SW480 (cell line): Measurements from ENCODE around the gene ZBTB38.

Experiments
- DNase-seq: peaks from one replicate; pipeline ENCODE4 v3.0.0-alpha.2; 2016; ENCODE audit warnings: low spot score

ZBTB38 gene

GRCh38 chr3:141386611-141387111, 18.4 kb downstream of the ZBTB38 start:
- no peak for DNase-seq

GRCh38 chr3:141387516-141387915, 19.2 kb downstream of the ZBTB38 start:
- DNase-seq = no peak

DNA sequence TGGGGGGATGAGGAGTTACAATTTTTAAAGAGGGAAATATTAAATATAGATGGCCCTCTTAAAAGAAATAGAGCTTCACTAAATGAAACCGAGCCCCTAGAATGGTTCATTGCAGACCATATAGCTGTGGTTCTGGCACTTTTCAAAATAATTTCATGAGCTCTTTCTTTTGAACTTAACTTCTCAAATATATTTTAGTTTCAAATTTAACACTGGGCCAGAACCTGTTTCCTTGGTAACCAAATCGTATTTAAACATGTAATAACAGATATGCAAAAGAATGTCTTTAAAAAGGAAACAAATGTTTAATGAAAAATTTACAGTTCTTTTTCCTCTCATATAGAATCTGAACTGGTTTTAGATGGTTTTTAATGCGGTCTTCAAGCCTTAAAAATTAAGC, 20.1 kb downstream of the ZBTB38 start:
- DNase-seq = no peak

GRCh38 chr3:141388823-141389621, 20.7 kb downstream of the ZBTB38 start:
- no peak for DNase-seq

DNA sequence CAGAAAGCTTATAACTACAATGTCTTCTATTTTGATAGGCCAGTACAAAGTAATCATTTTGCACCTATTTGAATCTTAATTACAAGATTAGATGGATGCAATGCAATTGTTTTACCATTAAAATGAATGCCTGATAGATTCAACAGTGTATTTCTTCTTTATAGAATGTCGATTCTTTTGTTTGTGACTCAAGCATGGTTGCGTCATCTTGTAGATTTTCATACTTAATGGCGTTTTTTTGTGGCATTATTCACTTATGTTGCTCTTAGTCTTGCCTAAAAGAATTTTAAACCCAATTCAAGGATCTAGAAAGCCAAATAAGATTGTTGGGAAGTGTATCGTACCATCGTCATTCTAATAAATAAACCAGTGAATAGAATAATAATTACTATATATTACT, 21.4 kb downstream of the ZBTB38 start:
- no peak for DNase-seq

DNA sequence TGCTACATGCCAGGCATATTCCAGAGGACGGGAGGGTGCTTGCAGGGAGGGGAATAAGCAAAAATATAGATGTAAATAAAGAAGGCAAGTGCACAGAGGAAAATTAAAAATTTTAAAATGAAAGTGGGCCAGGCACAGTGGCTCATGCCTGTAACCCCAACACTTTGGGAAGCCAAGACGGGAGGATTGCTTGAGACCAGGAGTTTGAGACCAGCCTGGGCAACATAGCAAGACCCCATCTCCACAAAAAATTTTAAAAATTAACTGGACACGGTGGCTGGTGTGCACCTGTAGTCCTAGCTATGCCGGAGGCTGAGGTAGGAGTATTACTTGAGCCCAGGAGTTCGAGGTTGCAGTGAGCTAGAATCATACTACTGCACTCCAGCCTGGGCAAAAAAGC, 22.4 kb downstream of the ZBTB38 start:
- no peak for DNase-seq

GRCh38 chr3:141391298-141391990, 23.1 kb downstream of the ZBTB38 start:
- no peak for DNase-seq

DNA sequence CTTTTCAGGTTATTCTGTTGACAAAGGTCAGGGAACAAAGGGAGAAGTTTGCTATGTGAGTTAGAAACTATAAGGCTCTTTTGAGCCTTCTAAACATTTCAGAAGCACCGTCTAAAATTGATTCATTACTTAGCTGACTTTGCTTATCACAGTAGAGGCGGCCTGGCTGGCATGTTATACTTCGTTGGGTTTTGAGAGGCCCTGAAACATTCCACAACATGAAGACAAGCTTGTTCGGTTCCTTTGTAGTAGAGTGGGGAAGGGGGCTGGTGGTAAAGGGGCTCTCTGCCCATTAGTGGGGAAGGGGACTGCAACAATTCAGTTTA, 23.6 kb downstream of the ZBTB38 start:
- no peak for DNase-seq

DNA sequence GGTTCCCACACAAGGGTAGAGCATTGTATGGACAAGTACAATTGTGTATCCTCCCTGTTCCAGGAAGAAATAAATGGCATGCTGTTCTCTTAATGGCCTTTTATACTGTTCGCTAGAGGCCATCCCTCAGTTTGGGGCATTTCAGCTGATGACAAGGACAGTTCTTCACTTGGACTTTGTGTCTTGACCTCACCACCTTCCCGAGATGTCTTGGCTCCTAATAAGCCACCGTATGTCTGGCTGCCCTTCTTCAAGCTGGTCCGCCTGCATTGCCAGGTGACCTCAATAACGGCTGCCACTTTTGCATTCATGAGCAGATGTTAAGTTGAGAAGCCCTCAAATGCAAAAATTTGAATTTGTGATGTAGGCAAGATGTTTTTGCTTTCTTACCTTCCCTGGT, 24.1 kb downstream of the ZBTB38 start:
- no peak for DNase-seq

DNA sequence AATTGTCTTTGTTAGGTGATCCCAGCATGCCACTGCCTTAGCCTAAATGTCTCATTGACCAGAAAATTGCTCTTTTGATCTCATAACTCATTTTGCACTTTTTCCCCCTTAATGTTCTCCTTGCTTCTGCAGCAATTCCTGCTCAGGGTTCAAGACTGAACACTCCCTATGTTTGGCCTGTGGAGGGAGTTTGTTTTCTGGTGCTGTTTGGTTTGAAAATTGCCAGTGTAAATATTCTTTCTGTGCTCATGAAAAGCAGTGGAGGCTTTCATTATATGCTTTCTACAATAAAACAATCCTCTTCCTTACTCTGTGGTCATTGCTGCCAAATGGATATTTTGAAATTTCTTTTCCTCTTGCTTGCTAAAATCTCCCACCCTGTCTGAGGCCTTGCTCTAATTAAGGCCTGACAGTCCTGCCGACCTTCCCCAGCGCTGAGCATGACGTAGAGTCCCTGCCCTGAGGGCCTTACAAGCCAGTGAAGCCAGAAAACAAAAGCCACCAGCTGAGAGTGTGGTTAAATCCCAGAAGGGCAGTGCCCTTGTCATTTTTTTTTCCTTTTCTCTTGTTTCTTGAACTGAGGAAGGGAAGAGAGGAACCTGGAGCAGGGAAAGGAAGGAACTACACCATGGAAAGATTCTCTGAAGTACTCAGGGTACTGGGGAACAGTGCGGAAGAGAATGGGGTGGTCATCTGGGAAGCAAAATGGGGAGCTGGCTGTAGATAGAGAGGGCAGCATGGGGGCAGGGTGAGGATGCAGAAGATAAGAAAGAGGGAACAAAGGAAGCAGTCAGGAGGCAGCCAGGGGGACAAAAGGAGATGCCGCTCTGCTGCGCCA, 24.8 kb downstream of the ZBTB38 start:
- DNase-seq = no peak

DNA sequence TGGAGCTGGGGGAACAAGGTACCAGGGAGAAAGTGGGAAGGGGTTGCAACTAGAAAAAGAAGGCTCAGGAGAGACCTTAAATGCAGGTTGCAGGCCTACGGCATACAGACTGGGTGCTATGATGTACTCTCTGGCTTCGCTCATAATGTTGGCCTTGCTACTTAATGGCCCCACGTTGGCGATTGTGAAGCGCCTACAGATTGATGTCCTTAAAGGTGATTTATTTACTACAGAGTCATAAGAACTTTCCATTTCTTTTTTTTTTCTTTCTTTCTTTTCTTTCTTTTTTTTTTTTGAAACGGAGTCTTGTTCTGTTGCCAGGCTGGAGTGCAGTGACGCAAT, 25.4 kb downstream of the ZBTB38 start:
- no peak for DNase-seq

GRCh38 chr3:141394560-141394959, 26.3 kb downstream of the ZBTB38 start:
- DNase-seq = no peak

- DNase-seq = no peak
Measured at GRCh38 chr3:141395005-141395589, 26.8 kb downstream of the ZBTB38 start.

- no peak for DNase-seq
Measured at GRCh38 chr3:141397996-141398395, 29.7 kb downstream of the ZBTB38 start.

- no peak for DNase-seq
Measured at GRCh38 chr3:141399200-141399599, 30.9 kb downstream of the ZBTB38 start.

DNA sequence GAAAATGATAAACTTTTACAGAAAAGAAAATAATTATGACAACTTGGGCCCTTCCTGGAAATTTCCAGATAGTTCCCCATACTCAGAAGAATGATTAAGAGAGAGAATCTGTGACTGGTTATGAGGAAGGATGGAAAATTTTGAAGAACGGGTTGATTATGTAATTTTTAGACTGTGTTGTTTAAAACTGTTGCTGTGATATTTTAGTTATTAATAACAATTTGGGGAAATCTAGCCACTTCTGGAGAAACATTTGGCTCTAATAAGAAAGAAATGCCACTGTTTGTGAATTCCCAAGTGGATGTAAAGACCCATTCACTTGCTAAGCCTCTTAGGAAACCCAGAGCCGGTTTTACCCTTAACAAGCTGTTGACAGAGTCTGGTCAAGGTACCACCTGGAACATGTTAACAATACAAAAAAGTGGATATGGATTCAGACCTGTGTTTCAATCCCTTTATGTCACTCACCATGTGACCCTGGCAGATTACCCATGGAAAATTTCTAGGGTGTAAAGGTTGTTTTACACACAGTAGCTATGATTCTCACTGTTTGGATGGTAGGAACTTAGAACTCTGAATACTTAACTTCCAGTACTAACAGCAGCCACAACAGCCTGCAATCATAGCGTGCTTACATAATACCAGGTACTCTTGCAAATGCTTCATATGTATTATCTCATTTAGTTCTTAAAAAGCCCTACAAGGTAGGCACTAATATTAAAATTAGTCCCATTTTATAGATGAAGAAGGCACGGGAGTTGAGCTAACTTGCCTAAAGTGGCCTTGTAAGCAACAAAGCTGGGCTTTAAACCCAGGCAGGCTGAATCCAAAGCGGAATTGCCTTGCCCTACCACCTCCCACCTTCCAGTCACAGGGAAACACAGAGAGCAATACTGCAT, 32.0 kb downstream of the ZBTB38 start:
- no peak for DNase-seq

DNA sequence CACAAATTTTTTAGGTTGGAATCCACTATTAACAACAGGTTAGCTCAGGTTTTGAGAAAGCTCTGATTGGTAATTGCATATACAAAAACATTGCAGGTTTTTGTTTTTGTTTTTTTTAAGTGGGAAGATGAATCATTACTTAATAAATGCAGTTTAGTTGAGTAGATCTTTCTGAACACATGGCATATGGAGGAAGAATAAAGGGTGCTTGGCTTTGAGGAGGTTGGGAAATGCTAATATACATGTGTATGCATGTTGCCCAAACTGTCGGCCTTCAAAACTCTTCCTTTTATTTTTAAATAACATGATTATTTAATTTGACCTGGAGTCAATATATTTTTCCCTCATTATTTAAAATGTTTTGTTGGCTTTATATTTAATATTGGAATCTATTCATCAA, 32.8 kb downstream of the ZBTB38 start:
- DNase-seq = no peak

DNA sequence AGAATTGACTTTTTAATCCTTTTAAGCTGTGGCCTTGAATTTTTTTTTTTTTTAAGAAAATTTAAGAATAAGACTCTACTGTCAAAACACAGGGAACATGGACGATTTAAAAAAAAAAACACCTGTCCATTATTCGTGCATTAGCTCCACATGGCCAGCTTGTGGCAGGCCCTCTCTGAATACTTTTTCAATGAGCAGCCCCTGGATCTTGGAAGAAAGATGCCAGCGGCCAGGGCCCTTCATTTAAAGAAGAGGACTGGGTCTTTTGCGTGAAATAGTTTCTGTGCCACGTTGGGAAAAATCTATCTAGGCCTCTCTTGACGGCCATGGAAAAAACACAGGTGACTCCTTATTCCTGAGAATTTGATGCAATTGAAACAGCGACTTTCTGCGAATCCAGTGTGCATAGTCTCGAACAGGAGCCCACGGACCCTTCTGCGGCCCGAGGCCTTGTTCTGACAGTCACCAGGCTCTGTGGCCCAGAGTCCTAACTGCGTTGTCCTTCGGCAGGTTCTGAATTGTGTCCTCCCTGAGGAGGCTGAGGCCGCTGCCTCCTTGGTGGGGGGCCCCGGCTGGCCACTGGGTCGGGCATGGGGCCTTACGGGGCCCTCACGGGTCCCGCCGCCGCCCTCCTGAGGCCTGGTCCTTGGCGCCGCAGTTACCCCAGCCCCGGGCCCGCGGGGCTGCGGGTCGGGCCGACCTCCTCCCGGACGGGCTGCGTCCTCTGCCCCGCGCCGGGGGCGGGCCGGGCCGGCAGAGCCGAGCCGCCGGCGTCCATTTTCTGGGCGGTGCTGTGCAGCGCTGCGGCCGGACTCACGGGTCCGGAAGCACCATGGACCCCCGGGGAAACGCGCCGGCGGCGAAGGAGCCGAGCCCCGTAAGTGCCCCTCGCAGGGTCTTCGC, 33.5 kb downstream of the ZBTB38 start:
- DNase-seq = peak; percentile 21

- DNase-seq = peak; percentile 21
Measured at GRCh38 chr3:141402476-141403171, 34.3 kb downstream of the ZBTB38 start.

GRCh38 chr3:141403576-141403975, 35.3 kb downstream of the ZBTB38 start:
- DNase-seq = no peak
